ENCODE results near the gene NNT.
"Not testable (repeated sequence)": the region's sequence is repeated elsewhere in the genome, so short reads cannot be mapped to it uniquely, and the experiment has no call there.

Gene NNT

GRCh38 chr5:43592363-43592762, 10.6 kb upstream of the NNT start:
- DNase-seq (ENCODE audit: low read depth) = no peak
- H3K4me3 ChIP-seq (ENCODE audit: control insufficient read depth, low read depth, low read length) = no peak overlapping the region
- no peak for TF ChIP-seq CTCF (IDR thresholded peaks at IDR 0.05; ENCODE audit: control insufficient read depth, insufficient read depth, low read depth, low read length, missing control alignments)

GRCh38 chr5:43598927-43599326, 4.1 kb upstream of the NNT start:
- H3K4me3 ChIP-seq (ENCODE audit: control insufficient read depth, low read depth, low read length); DNase-seq (ENCODE audit: low read depth): not testable (repeated sequence)

- no peak for TF ChIP-seq CTCF (IDR thresholded peaks at IDR 0.05; ENCODE audit: control insufficient read depth, insufficient read depth, low read depth, low read length, missing control alignments)
- DNase-seq (ENCODE audit: low read depth) = no peak
- H3K4me3 ChIP-seq (ENCODE audit: control insufficient read depth, low read depth, low read length) = peak overlapping the region; percentile 83
Observed at GRCh38 chr5:43601454-43602260, 1.3 kb upstream of the NNT start.

GRCh38 chr5:43603344-43604217, 601 bp downstream of the NNT start:
- no peak for DNase-seq (ENCODE audit: low read depth)
- H3K4me3 ChIP-seq (ENCODE audit: control insufficient read depth, low read depth, low read length) = peak overlapping the region; percentile 83
- TF ChIP-seq CTCF (IDR thresholded peaks at IDR 0.05; ENCODE audit: control insufficient read depth, insufficient read depth, low read depth, low read length, missing control alignments) = peak; percentile 4

- no peak overlapping the region for H3K4me3 ChIP-seq (ENCODE audit: control insufficient read depth, low read depth, low read length)
Observed at GRCh38 chr5:43604699-43605098, 1.7 kb downstream of the NNT start.

GRCh38 chr5:43606351-43606750, 3.4 kb downstream of the NNT start:
- TF ChIP-seq CTCF (IDR thresholded peaks at IDR 0.05; ENCODE audit: control insufficient read depth, insufficient read depth, low read depth, low read length, missing control alignments) = no peak
- no peak for DNase-seq (ENCODE audit: low read depth)
- no peak overlapping the region for H3K4me3 ChIP-seq (ENCODE audit: control insufficient read depth, low read depth, low read length)

More at GRCh38 chr5:43604699-43605098, 1.7 kb downstream of the NNT start:
- TF ChIP-seq CTCF (IDR thresholded peaks at IDR 0.05; ENCODE audit: control insufficient read depth, insufficient read depth, low read depth, low read length, missing control alignments) = no peak
- DNase-seq (ENCODE audit: low read depth) = no peak

GRCh38 chr5:43608406-43608805, 5.4 kb downstream of the NNT start:
- no peak for DNase-seq (ENCODE audit: low read depth)
- TF ChIP-seq CTCF (IDR thresholded peaks at IDR 0.05; ENCODE audit: control insufficient read depth, insufficient read depth, low read depth, low read length, missing control alignments) = no peak
- no peak overlapping the region for H3K4me3 ChIP-seq (ENCODE audit: control insufficient read depth, low read depth, low read length)
